ENCODE results near the gene MTURN.

MTURN gene

GRCh38 chr7:30135301-30136116 lies 723 bp downstream of the MTURN start:
- DNase-seq (ENCODE audit: insufficient read length, low spot score): peak; percentile 36
- no peak for FAIRE-seq

- FAIRE-seq (no peak), DNase-seq (ENCODE audit: insufficient read length, low spot score) (no peak)
Measured at GRCh38 chr7:30136117-30136731, 1.4 kb downstream of the MTURN start.

- DNase-seq (ENCODE audit: insufficient read length, low spot score) (no peak), FAIRE-seq (no peak)
Measured at GRCh38 chr7:30136743-30137485, 2.1 kb downstream of the MTURN start.

GRCh38 chr7:30139836-30140384 lies 5.1 kb downstream of the MTURN start:
- FAIRE-seq: no peak
- DNase-seq (ENCODE audit: insufficient read length, low spot score): no peak

GRCh38 chr7:30140456-30140855 lies 5.7 kb downstream of the MTURN start:
- DNase-seq (ENCODE audit: insufficient read length, low spot score) (no peak), FAIRE-seq (no peak)

- FAIRE-seq (no peak), DNase-seq (ENCODE audit: insufficient read length, low spot score) (no peak)
Measured at GRCh38 chr7:30142710-30143109, 7.9 kb downstream of the MTURN start.

GRCh38 chr7:30143748-30144251 lies 9.0 kb downstream of the MTURN start:
- DNase-seq (ENCODE audit: insufficient read length, low spot score) (no peak), FAIRE-seq (no peak)

GRCh38 chr7:30144657-30145306 lies 10.0 kb downstream of the MTURN start:
- FAIRE-seq (no peak), DNase-seq (ENCODE audit: insufficient read length, low spot score) (no peak)

- DNase-seq (ENCODE audit: insufficient read length, low spot score) (no peak), FAIRE-seq (no peak)
Measured at GRCh38 chr7:30145426-30145970, 10.7 kb downstream of the MTURN start.

GRCh38 chr7:30146127-30146612 lies 11.4 kb downstream of the MTURN start:
- FAIRE-seq (no peak), DNase-seq (ENCODE audit: insufficient read length, low spot score) (no peak)

GRCh38 chr7:30147223-30147622 lies 12.4 kb downstream of the MTURN start:
- no peak for DNase-seq (ENCODE audit: insufficient read length, low spot score)
- no peak for FAIRE-seq

GRCh38 chr7:30147785-30148184 lies 13.0 kb downstream of the MTURN start:
- FAIRE-seq (no peak), DNase-seq (ENCODE audit: insufficient read length, low spot score) (no peak)

GRCh38 chr7:30148426-30148825 lies 13.6 kb downstream of the MTURN start:
- DNase-seq (ENCODE audit: insufficient read length, low spot score) (no peak), FAIRE-seq (no peak)

GRCh38 chr7:30148951-30149459 lies 14.2 kb downstream of the MTURN start:
- DNase-seq (ENCODE audit: insufficient read length, low spot score): no peak
- FAIRE-seq: peak; percentile 28

GRCh38 chr7:30149640-30150272 lies 15.0 kb downstream of the MTURN start:
- no peak for FAIRE-seq
- no peak for DNase-seq (ENCODE audit: insufficient read length, low spot score)

GRCh38 chr7:30150711-30151110 lies 15.9 kb downstream of the MTURN start:
- FAIRE-seq: no peak
- no peak for DNase-seq (ENCODE audit: insufficient read length, low spot score)

GRCh38 chr7:30154111-30154587 lies 19.4 kb downstream of the MTURN start:
- FAIRE-seq (no peak), DNase-seq (ENCODE audit: insufficient read length, low spot score) (no peak)

- DNase-seq (ENCODE audit: insufficient read length, low spot score): no peak
- no peak for FAIRE-seq
Measured at GRCh38 chr7:30155481-30155880, 20.7 kb downstream of the MTURN start.

- no peak for DNase-seq (ENCODE audit: insufficient read length, low spot score)
Measured at GRCh38 chr7:30157204-30157603, 22.4 kb downstream of the MTURN start.

More at GRCh38 chr7:30157204-30157603, 22.4 kb downstream of the MTURN start:
- FAIRE-seq: no peak
